ENCODE measurements around the gene CCHCR1.

DNA sequence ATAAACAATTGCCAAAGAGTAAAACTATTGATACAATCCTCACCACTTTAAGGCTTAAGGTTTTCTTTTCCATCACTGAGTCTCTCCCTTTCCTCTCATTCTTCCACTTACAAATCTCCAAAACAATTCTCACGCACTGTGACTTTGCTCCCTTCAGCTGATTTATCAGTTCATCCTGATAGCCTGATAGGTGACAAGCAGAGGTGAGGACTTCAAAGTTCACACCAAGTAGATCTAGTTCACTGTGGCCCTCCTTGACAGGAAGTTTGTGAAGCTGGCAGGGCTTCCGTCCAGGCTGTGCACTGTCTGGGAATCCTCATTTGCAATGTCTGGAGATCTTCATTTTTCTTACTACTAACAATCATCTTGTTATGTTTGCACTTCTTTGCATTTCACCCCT is 48.0 kb upstream of the CCHCR1 start:
- TF ChIP-seq, protein P1, sequence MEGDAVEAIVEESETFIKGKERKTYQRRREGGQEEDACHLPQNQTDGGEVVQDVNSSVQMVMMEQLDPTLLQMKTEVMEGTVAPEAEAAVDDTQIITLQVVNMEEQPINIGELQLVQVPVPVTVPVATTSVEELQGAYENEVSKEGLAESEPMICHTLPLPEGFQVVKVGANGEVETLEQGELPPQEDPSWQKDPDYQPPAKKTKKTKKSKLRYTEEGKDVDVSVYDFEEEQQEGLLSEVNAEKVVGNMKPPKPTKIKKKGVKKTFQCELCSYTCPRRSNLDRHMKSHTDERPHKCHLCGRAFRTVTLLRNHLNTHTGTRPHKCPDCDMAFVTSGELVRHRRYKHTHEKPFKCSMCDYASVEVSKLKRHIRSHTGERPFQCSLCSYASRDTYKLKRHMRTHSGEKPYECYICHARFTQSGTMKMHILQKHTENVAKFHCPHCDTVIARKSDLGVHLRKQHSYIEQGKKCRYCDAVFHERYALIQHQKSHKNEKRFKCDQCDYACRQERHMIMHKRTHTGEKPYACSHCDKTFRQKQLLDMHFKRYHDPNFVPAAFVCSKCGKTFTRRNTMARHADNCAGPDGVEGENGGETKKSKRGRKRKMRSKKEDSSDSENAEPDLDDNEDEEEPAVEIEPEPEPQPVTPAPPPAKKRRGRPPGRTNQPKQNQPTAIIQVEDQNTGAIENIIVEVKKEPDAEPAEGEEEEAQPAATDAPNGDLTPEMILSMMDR (IDR thresholded peaks at IDR 0.05), result no peak
- TF ChIP-seq POLR2A (IDR thresholded peaks at IDR 0.05), result no peak

Data from body of pancreas (tissue), 4 donors.